Endothelial cell of umbilical vein (primary cell): ENCODE data around the gene RFNG. TPM values are rescaled to one million over a fixed set of nuclear protein-coding genes. Genes with fewer than 3 reads are reported as not detected.

Experiments used
- BruUV-seq: library from RNA; stranded (reverse); fragments of 400-500 nt; replicated peaks from 2 replicates; lab custom pipeline; 2021; lab: Mats Ljungman, UMichigan
- CTCF ChIA-PET: fragments of 300-600, 350-600 bp; sonication (Branson Sonifier 250); formaldehyde crosslinking; loops from one replicate; lab custom pipeline; 2021; ENCODE audit warnings: antibody characterized with exemption, inconsistent platforms; lab: Charles Lee
- POLR2A ChIA-PET: fragments of 300-600, 350-600 bp; sonication (Branson Sonifier 250); formaldehyde crosslinking; loops from one replicate; lab custom pipeline; 2021; ENCODE audit warnings: antibody characterized with exemption, inconsistent platforms; lab: Charles Lee
- DNase-seq: peaks from one replicate; pipeline ENCODE4 v3.0.0-alpha.2; 2011; ENCODE audit warnings: low read depth, low spot score
- FAIRE-seq: peaks from 2 replicates; lab custom pipeline; 2011; peaks lifted over from hg19 to GRCh38; lab: Jason Lieb, UNC
- H2AFZ ChIP-seq: 2 replicates; pipeline ENCODE4 v1.6.0; 2012; ENCODE audit warnings: low read depth, low read length, control low read depth, inconsistent platforms
- H3K27ac ChIP-seq: 2 replicates; pipeline ENCODE4 v1.5.1; 2011; ENCODE audit warnings: low read depth, mild to moderate bottlenecking, control low read depth, low read length, moderate library complexity; ENCODE audit not compliant: insufficient read depth
- H3K27me3 ChIP-seq, 2 experiments: 2 replicates each; pipeline versions ENCODE4 v1.6.0 to v1.6.1; 2011; ENCODE audit warnings: low read length in 2 of 2, mixed read lengths in 1 of 2; ENCODE audit not compliant: control insufficient read depth in 2 of 2, insufficient read depth in 2 of 2
- H3K36me3 ChIP-seq, 2 experiments: 2 replicates in 1 of 2; 3 replicates in 1 of 2; pipeline ENCODE4 v1.5.1; 2011; ENCODE audit warnings: low read length in 2 of 2, mild to moderate bottlenecking in 1 of 2, moderate library complexity in 1 of 2; ENCODE audit not compliant: control insufficient read depth in 2 of 2, insufficient read depth in 2 of 2; ENCODE audit errors: extremely low read depth in 1 of 2
- H3K4me1 ChIP-seq: 3 replicates; pipeline ENCODE4 v1.5.1; 2011; ENCODE audit warnings: mild to moderate bottlenecking, low read length; ENCODE audit not compliant: control insufficient read depth, insufficient read depth; ENCODE audit errors: extremely low read depth
- H3K4me2 ChIP-seq: 2 replicates; pipeline ENCODE4 v1.6.1; 2011; ENCODE audit warnings: low read length, control low read depth, mixed read lengths; ENCODE audit not compliant: insufficient read depth
- H3K4me3 ChIP-seq, 3 experiments: fragments of 200-600 bp in 1 of 3; sonication (generic), shearing (Covaris generic) in 1 of 3; replicated peaks in 1 of 3; 2 replicates each; pipeline ENCODE4 v1.5.1; 2011 to 2016; ENCODE audit warnings: control low read depth in 3 of 3, low read length in 3 of 3, mild to moderate bottlenecking in 2 of 3, inconsistent platforms in 1 of 3, low read depth in 1 of 3, moderate library complexity in 1 of 3; ENCODE audit not compliant: insufficient read depth in 1 of 3
- H3K79me2 ChIP-seq: 2 replicates; pipeline ENCODE4 v1.6.0; 2012; ENCODE audit warnings: low read length, inconsistent platforms; ENCODE audit not compliant: control insufficient read depth, insufficient read depth
- H3K9ac ChIP-seq: replicated peaks from 2 replicates; pipeline ENCODE3; 2011; ENCODE audit warnings: low read length, control low read depth; ENCODE audit not compliant: insufficient read depth; ENCODE audit errors: extremely low read depth
- H3K9me1 ChIP-seq: replicated peaks from 3 replicates; pipeline ENCODE4 v1.6.0; 2011; ENCODE audit warnings: mild to moderate bottlenecking, low read length; ENCODE audit not compliant: control insufficient read depth, insufficient read depth; ENCODE audit errors: extremely low read depth
- H3K9me3 ChIP-seq: replicated peaks from 2 replicates; pipeline ENCODE4 v1.5.1; 2012; ENCODE audit warnings: low read length, inconsistent platforms; ENCODE audit not compliant: control insufficient read depth, insufficient read depth
- H4K20me1 ChIP-seq: replicated peaks from 2 replicates; pipeline ENCODE3; 2011; ENCODE audit warnings: mild to moderate bottlenecking, low read length; ENCODE audit not compliant: control insufficient read depth, insufficient read depth; ENCODE audit errors: extremely low read depth
- EZH2 ChIP-seq: IDR thresholded peaks from 2 replicates; pipeline ENCODE4 v1.6.1; 2012; ENCODE audit warnings: borderline replicate concordance, low read depth, mild to moderate bottlenecking, moderate library complexity, low read length, inconsistent platforms; ENCODE audit not compliant: severe bottlenecking
- FOS ChIP-seq: IDR thresholded peaks from 2 replicates; pipeline ENCODE4 v1.6.1; 2011; ENCODE audit warnings: mild to moderate bottlenecking, low read length, moderate library complexity, borderline replicate concordance; ENCODE audit not compliant: insufficient read depth
- GATA2 ChIP-seq: IDR thresholded peaks from 2 replicates; pipeline ENCODE4 v1.7.0; 2011; ENCODE audit warnings: low read depth, mild to moderate bottlenecking, moderate library complexity, mixed read lengths, low read length; ENCODE audit not compliant: insufficient read length, insufficient read depth
- JUN ChIP-seq: IDR thresholded peaks from 2 replicates; pipeline ENCODE4 v1.6.1; 2011; ENCODE audit warnings: borderline replicate concordance, low read depth; ENCODE audit not compliant: insufficient read length, insufficient read depth
- MYC ChIP-seq: IDR thresholded peaks from one replicate; pipeline ENCODE4 v1.6.1; 2011; ENCODE audit warnings: mild to moderate bottlenecking, low read depth, low read length
- POLR2A ChIP-seq: IDR thresholded peaks from 2 replicates; pipeline ENCODE4 v1.6.1; 2012; ENCODE audit warnings: low read depth, mild to moderate bottlenecking, control low read depth, low read length
- POLR2AphosphoS5 ChIP-seq: IDR thresholded peaks from 2 replicates; pipeline ENCODE4 v1.6.1; 2012; ENCODE audit warnings: low read depth, mild to moderate bottlenecking, control low read depth, low read length, moderate library complexity; ENCODE audit not compliant: insufficient read depth
- dilution Hi-C: fragments of 300-500 bp; cut with MboI; formaldehyde crosslinking; loops from one replicate; pipeline ENCODE4 v1.15.0; 2019; ENCODE audit warnings: low sequenced_read_pairs; ENCODE audit not compliant: extremely low pct_ligation_motif_present
- intact Hi-C: fragments of 100-400 bp; cut with micrococcal nuclease; formaldehyde crosslinking; loops from one replicate; pipeline ENCODE4 v1.10.0; 2022
- polyA plus RNA-seq, 4 experiments: library from polyadenylated mRNA; depleted of rRNA in 3 of 4; stranded (reverse) in 3 of 4; unstranded in 1 of 4; fragments of >200 nt; gene quantifications; 2 replicates each; pipeline versions ENCODE4 v1.2.1 to v1.2.3, GENCODE V29; 2011 to 2012; ENCODE audit warnings: missing spikeins in 1 of 4
- total RNA-seq: library from RNA; stranded (reverse); gene quantifications from 2 replicates; pipeline ENCODE4 v1.2.3, GENCODE V29; 2021
- TF ChIP-seq, protein P1 (sequence below): IDR thresholded peaks from 2 replicates; pipeline ENCODE4 v1.6.1; 2011; ENCODE audit not compliant: insufficient read depth, insufficient read length
- TF ChIP-seq, protein P2 (sequence below), 2 donors: IDR thresholded peaks; 1 replicate in 1 of 2; 2 replicates in 1 of 2; pipeline ENCODE4 v1.5.1; 2011; ENCODE audit warnings: low read length in 2 of 2, mild to moderate bottlenecking in 2 of 2, moderate library complexity in 2 of 2, control low read depth in 1 of 2, inconsistent platforms in 1 of 2, low read depth in 1 of 2; ENCODE audit not compliant: insufficient read depth in 1 of 2; ENCODE audit errors: extremely low read depth in 1 of 2

The RFNG gene
- total and polyA plus RNA-seq, 2 donors (not counting 3 experiments of a cell fraction or from before 2014, with no cell fraction given) = 33.7 to 40.0 TPM

DNA sequence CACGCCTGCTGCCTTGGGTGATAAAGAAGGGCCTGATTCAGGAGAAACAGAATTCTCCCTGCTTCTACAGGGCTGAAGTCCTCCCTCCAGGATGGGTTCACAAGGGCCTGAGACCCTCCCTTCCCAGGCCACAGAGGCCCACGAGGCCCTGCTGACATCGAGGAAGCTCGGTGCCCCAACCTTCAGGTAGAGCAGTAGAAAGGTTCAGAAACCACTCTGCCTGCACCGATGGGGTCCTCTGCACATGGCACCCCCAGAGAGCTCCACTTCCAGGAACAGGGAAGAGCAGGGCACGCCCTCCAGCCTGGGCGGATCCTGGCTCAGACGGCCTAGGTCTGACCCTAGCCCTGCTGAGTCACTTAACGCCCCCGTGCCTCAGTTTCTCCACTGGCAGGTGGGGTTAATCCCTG is 29.7 kb downstream of the RFNG start:
- Histone ChIP-seq H3K9me3 (no peaks in the 10 kb centered on the region), H3K27ac (no peak overlapping the region), H3K4me3 (peak overlapping the region; percentile 50 to 70 (median 60)), H3K4me1 (peaks cover 12% of the 10 kb centered on the region), H4K20me1 (no peaks in the 10 kb centered on the region), H3K79me2 (peaks cover 5% of the 10 kb centered on the region), H3K9me1 (no peaks in the 10 kb centered on the region), H3K36me3 (no peaks in the 10 kb centered on the region), H2AFZ (no peak overlapping the region), H3K4me2 (peak overlapping the region; percentile 70), H3K27me3 (no peaks in the 10 kb centered on the region), H3K9ac (peak overlapping the region; percentile 61)
- FAIRE-seq = no peak
- intact Hi-C loops = loop anchor here (1.0 to 10.0 kb wide), 6 partner anchors 45 to 193 kb away; partner anchors contain the start of genes ASPSCR1, CCDC57, FASN and MAFG
- ChIA-PET CTCF (interaction anchor here (1.4 to 9.1 kb wide), 7 partner anchors 9 to 152 kb away, joined by 4 to 345 read pairs (median 8); partner anchors contain the start of genes ARHGDIA, NOTUM and RAC3), POLR2A (no interaction called here)
- dilution Hi-C loops = no loop called here
- no peak for DNase-seq
- BruUV-seq = no TSS peak
- TF ChIP-seq MYC (no peak), POLR2AphosphoS5 (no peak), POLR2A (no peak), JUN (no peak), EZH2 (no peak), FOS (no peak), GATA2 (no peak)
- TF ChIP-seq, protein P1, sequence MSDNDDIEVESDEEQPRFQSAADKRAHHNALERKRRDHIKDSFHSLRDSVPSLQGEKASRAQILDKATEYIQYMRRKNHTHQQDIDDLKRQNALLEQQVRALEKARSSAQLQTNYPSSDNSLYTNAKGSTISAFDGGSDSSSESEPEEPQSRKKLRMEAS = no peak
- TF ChIP-seq, protein P2, sequence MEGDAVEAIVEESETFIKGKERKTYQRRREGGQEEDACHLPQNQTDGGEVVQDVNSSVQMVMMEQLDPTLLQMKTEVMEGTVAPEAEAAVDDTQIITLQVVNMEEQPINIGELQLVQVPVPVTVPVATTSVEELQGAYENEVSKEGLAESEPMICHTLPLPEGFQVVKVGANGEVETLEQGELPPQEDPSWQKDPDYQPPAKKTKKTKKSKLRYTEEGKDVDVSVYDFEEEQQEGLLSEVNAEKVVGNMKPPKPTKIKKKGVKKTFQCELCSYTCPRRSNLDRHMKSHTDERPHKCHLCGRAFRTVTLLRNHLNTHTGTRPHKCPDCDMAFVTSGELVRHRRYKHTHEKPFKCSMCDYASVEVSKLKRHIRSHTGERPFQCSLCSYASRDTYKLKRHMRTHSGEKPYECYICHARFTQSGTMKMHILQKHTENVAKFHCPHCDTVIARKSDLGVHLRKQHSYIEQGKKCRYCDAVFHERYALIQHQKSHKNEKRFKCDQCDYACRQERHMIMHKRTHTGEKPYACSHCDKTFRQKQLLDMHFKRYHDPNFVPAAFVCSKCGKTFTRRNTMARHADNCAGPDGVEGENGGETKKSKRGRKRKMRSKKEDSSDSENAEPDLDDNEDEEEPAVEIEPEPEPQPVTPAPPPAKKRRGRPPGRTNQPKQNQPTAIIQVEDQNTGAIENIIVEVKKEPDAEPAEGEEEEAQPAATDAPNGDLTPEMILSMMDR (IDR thresholded peaks at IDR 0.05; ENCODE audit: extremely low read depth in 1 of 2, insufficient read depth in 1 of 2, low read depth in 1 of 2, low read length in 2 of 2) = no peak
